Astrocyte of the spinal cord (primary cell): Measurements from ENCODE around the gene CGB1.

ENCODE experiments used
- DNase-seq: peaks from one replicate; pipeline ENCODE4 v3.0.0; 2011; ENCODE audit warnings: low read depth, low spot score
- H3K4me3 ChIP-seq: 2 replicates; pipeline ENCODE4 v1.5.1; 2011; ENCODE audit warnings: low read depth, mild to moderate bottlenecking, low read length, moderate library complexity
- in situ Hi-C: cut with HindIII; loops from 2 replicates; pipeline ENCODE4 v1.10.0; 2017; ENCODE audit warnings: low sequenced_read_pairs
- TF ChIP-seq, protein P1 (sequence below): IDR thresholded peaks from 2 replicates; pipeline ENCODE4 v1.5.1; 2012; ENCODE audit warnings: low read depth, mild to moderate bottlenecking, low read length, inconsistent platforms

The CGB1 gene

DNA sequence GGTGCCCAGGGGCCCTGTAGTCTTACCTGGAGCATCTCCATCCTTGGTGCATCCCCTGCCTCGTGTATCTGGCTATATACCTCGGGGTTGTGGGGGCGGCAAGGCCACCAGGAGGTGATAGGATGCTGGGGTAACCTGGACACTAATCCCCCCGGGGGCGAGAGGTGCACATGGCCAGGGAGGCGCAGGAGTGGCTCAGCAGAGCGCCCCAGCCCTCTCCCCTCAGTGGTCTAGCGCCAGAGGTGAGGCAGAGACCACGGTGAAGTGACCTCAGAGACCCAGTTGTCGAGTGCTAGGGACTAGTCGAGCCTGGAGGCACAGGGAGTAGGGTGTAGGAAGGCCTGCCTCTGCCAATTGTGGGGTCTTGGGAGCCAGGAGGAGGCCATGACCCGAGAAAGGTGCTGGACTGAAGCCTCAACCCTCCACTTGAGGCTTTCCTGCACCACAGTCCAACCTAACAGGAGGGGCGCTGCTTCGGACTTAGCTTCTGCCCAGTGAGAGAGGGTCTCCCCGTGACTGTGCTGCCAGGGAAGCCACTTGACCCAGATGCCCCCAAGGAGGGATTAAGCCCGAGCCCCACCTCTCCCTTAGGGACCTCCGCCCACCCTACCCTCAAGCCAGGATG lies 19.5 kb downstream of the CGB1 start, which contains the start of gene LHB:
LHB (minus strand) TSS at position 51 of the 625 bp plus-strand sequence; CDS start at position 41, 10 bp downstream.
- in situ Hi-C loops: no loop called here
- peak within 1 kb of the TSS; percentile 24 for H3K4me3 ChIP-seq
- TF ChIP-seq, protein P1, sequence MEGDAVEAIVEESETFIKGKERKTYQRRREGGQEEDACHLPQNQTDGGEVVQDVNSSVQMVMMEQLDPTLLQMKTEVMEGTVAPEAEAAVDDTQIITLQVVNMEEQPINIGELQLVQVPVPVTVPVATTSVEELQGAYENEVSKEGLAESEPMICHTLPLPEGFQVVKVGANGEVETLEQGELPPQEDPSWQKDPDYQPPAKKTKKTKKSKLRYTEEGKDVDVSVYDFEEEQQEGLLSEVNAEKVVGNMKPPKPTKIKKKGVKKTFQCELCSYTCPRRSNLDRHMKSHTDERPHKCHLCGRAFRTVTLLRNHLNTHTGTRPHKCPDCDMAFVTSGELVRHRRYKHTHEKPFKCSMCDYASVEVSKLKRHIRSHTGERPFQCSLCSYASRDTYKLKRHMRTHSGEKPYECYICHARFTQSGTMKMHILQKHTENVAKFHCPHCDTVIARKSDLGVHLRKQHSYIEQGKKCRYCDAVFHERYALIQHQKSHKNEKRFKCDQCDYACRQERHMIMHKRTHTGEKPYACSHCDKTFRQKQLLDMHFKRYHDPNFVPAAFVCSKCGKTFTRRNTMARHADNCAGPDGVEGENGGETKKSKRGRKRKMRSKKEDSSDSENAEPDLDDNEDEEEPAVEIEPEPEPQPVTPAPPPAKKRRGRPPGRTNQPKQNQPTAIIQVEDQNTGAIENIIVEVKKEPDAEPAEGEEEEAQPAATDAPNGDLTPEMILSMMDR: no peak
- DNase-seq: no peak

DNA sequence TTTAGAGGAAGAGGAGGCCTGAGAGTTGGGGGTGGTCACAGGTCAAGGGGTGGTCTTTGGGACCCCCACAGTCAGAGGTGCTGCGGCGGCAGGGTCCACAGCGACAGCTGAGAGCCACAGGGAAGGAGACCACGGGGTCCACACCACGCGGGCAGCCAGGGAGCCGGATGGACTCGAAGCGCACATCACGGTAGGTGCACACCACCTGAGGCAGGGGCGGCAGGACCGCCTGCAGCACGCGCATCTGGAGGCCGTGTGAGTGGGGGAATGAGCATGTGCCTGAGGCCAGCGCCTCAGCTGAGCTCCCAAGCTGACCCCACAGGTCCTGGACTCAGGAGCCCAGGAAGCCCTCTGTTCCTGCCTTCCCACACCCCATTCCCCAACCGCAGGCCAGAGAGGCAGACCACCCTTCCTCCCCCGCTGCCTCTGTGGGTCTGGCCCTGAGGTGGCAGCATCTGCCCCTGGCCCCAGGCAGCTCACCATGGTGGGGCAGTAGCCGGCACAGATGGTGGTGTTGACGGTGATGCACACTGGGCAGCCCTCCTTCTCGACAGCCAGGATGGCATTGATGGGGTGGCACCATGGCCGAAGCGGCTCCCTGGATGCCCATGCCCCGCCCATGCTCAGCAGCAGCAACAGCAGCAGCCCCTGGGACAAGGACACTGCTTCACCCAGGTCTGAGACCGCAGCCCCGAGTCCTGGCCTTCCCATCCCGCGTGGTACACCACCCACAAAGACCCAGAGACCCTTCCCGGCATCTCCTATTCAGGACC lies 20.4 kb downstream of the CGB1 start:
- TF ChIP-seq, protein P1: no peak
- in situ Hi-C loops: no loop called here
- H3K4me3 ChIP-seq: no peak overlapping the region
- no peak for DNase-seq

DNA sequence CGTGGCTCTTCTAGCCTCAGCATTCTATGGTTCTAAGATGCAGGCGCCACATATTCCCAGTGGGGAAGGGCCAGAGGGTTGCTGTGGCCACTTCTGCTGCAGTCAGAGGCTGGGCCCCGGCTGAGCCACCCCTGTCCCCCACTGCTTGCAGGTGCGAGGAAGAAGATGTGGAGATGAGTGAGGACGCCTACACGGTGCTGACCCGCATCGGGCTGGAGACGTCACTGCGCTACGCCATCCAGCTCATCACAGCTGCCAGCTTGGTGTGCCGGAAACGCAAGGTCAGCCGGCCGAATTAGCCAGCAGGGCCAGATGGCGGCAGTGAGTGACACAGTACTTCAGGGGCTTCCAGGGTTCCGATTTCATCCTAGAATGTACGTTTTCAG lies 21.8 kb downstream of the CGB1 start:
- in situ Hi-C loops: no loop called here
- DNase-seq: no peak
- H3K4me3 ChIP-seq: no peak overlapping the region
- TF ChIP-seq, protein P1: no peak

DNA sequence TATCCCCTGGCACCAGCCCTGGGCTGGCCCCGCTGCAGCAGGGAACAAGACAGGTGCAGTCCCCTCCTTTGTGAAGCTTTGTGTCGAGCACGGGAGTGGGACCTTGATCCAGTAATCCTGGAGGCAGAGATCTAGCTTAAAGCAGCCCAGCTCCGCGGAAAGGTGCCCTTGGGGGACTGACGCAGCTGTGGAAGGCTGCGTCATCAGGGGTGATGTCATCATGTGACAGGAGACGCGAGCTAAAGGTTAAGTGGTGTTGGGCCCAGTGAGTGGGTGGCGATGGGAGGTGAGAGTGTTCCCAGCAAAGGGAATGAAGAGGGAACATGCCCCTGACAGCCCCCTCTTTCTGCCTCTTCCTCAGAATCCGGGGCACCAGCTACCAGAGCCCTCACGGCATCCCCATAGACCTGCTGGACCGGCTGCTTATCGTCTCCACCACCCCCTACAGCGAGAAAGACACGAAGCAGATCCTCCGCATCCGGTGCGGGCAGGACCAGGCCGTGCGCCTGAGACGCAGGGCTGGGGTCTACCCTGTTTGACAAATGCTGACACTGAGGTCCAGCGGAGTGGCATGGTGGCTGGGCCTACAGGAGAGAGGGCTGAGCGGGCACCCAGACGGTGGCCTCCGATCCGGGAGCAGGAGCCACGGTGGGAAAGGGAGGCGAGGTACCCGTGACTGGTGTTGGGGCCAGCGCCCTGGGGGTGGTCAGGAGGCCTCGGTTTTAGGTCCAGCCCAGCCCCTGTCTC lies 22.4 kb downstream of the CGB1 start:
- DNase-seq: no peak
- no peak overlapping the region for H3K4me3 ChIP-seq
- in situ Hi-C loops: no loop called here
- TF ChIP-seq, protein P1: no peak

DNA sequence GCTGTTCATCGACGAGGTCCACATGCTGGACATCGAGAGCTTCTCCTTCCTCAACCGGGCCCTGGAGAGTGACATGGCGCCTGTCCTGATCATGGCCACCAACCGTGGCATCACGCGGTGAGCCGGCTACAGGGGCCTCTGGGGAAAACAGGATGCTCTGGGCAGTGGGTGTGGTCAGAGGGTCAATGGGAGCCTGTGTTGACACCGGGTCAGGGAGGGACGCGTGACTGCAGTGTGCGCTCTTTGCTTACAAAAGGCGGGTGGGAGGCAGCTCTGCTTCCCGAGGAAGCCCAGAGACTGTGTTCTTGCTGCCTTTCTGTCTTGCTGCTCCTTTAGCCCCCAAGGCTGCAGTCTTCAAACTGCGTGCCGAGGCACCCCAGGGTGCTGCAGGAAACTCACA lies 25.5 kb downstream of the CGB1 start:
- in situ Hi-C loops: no loop called here
- TF ChIP-seq, protein P1: no peak
- no peak for DNase-seq
- no peak overlapping the region for H3K4me3 ChIP-seq

DNA sequence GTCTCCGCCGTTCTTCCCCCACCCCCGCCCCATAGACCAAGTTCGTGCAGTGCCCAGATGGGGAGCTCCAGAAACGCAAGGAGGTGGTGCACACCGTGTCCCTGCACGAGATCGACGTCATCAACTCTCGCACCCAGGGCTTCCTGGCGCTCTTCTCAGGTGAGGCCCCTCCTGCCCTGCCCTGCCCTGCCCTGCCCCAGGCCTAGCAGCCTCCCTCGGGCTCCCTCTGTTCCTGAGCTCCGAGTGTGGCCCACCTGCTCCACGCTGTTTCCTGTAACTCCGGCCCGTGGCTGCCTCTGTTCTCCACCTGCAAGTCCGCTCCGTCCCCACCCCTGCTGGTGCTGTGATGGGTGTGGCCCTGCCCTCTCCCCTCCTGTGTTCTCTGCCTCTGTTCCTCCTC lies 26.2 kb downstream of the CGB1 start:
- in situ Hi-C loops: no loop called here

More for the DNA sequence above, 26.2 kb downstream of the CGB1 start:
- TF ChIP-seq, protein P1: no peak
- H3K4me3 ChIP-seq: no peak overlapping the region
- no peak for DNase-seq
